NCI-H2081 (cell line): ENCODE measurements around the gene RNF213.

Experiments
- DNase-seq, 2 experiments: peaks; one replicate each; lab custom pipeline; 2025; lab: John Stamatoyannopoulos, UW

RNF213 gene

GRCh38 chr17:80260791-80261158 lies at the start of gene RNF213:
Gene RNF213 (plus strand): TSS chr17:80260852. CDS start chr17:80263682, 2,830 bp downstream.
- DNase-seq: peak; percentile 33 to 35

GRCh38 chr17:80212109-80212508 lies 48.5 kb upstream of the RNF213 start:
- DNase-seq: peak; percentile 41 to 76

GRCh38 chr17:80212511-80212910 lies 48.1 kb upstream of the RNF213 start:
- no peak for DNase-seq

- DNase-seq: no peak
These were observed 47.5 kb upstream of the RNF213 start for GRCh38 chr17:80212962-80213642.

- no peak for DNase-seq
These were observed 47.0 kb upstream of the RNF213 start for GRCh38 chr17:80213643-80213975.

GRCh38 chr17:80214012-80214877 lies 46.4 kb upstream of the RNF213 start:
- DNase-seq: no peak

GRCh38 chr17:80214878-80215210 lies 45.8 kb upstream of the RNF213 start:
- DNase-seq: no peak

- DNase-seq: no peak
These were observed 43.9 kb upstream of the RNF213 start for GRCh38 chr17:80216473-80217456.

- DNase-seq: no peak
These were observed 42.8 kb upstream of the RNF213 start for GRCh38 chr17:80217703-80218362.

- DNase-seq: no peak
These were observed 42.3 kb upstream of the RNF213 start for GRCh38 chr17:80218391-80218790.

GRCh38 chr17:80219013-80219762 lies 41.5 kb upstream of the RNF213 start:
- peak in 1 of 2 experiments; percentile 23 for DNase-seq

- no peak for DNase-seq
These were observed 40.9 kb upstream of the RNF213 start for GRCh38 chr17:80219763-80220053.

- DNase-seq: peak; percentile 50 to 52
These were observed 40.5 kb upstream of the RNF213 start, which contains the start of the genes SGSH and SLC26A11 for GRCh38 chr17:80220054-80220735. Gene SGSH (minus strand): TSS chr17:80220333. CDS start chr17:80220313, 20 bp downstream. Gene SLC26A11 (plus strand): TSS chr17:80220427. CDS start chr17:80221561, 1,134 bp downstream.

- DNase-seq: no peak
These were observed 39.9 kb upstream of the RNF213 start for GRCh38 chr17:80220736-80221215.

GRCh38 chr17:80221351-80222105 lies 39.1 kb upstream of the RNF213 start:
- no peak for DNase-seq

GRCh38 chr17:80222376-80223141 lies 38.1 kb upstream of the RNF213 start:
- DNase-seq: no peak

- no peak for DNase-seq
These were observed 37.4 kb upstream of the RNF213 start for GRCh38 chr17:80223142-80223815.

GRCh38 chr17:80223838-80224497 lies 36.7 kb upstream of the RNF213 start:
- DNase-seq: no peak
